ENCODE data around the gene BARHL2. TPM values are rescaled to one million over a fixed set of nuclear protein-coding genes. Genes with fewer than 3 reads are reported as not detected.

Gene BARHL2
- total RNA-seq, 4 donors from 2014 or later: not detected

GRCh38 chr1:90717665-90718410 is 736 bp upstream of the BARHL2 start:
- peaks cover 0 to 13% of the 10 kb centered on the region in 2 donors for H3K4me1 ChIP-seq
- H3K36me3 ChIP-seq: no peaks in the 10 kb centered on the region
- no peak overlapping the region for H3K27ac ChIP-seq
- no peak for DNase-seq
- intact Hi-C loops (cut with DNase I; ENCODE audit: low total_unique reads): no loop called here
- H3K4me3 ChIP-seq: no peak overlapping the region
- TF ChIP-seq POLR2A (IDR thresholded peaks at IDR 0.05) (no peak), CTCF (IDR thresholded peaks at IDR 0.05) (no peak)
- H3K9me3 ChIP-seq: no peaks in the 10 kb centered on the region
- H3K27me3 ChIP-seq: peaks cover 19 to 93% of the 10 kb centered on the region in 2 donors

- peaks cover 0 to 13% of the 10 kb centered on the region in 2 donors for H3K4me1 ChIP-seq
- H3K4me3 ChIP-seq: no peak overlapping the region
- DNase-seq: no peak
- H3K9me3 ChIP-seq: no peaks in the 10 kb centered on the region
- no peak for TF ChIP-seq CTCF (IDR thresholded peaks at IDR 0.05)
- no peak for TF ChIP-seq POLR2A (IDR thresholded peaks at IDR 0.05)
- H3K36me3 ChIP-seq: no peaks in the 10 kb centered on the region
- H3K27ac ChIP-seq: no peak overlapping the region
- H3K27me3 ChIP-seq: peaks cover 20 to 92% of the 10 kb centered on the region in 2 donors
- intact Hi-C loops (cut with DNase I; ENCODE audit: low total_unique reads): no loop called here
Measured at GRCh38 chr1:90717356-90717664, 208 bp upstream of the BARHL2 start.

GRCh38 chr1:90716243-90716551 is 905 bp downstream of the BARHL2 start:
- DNase-seq: no peak
- Histone ChIP-seq H3K4me3 (no peak overlapping the region), H3K27me3 (peaks cover 24 to 92% of the 10 kb centered on the region in 2 donors), H3K27ac (no peak overlapping the region), H3K9me3 (no peaks in the 10 kb centered on the region), H3K36me3 (no peaks in the 10 kb centered on the region), H3K4me1 (peaks cover 0 to 13% of the 10 kb centered on the region in 2 donors)
- intact Hi-C loops (cut with DNase I; ENCODE audit: low total_unique reads): no loop called here
- TF ChIP-seq CTCF (IDR thresholded peaks at IDR 0.05) (no peak), POLR2A (IDR thresholded peaks at IDR 0.05) (no peak)

GRCh38 chr1:90715309-90715708 is 1.8 kb downstream of the BARHL2 start:
- TF ChIP-seq POLR2A (IDR thresholded peaks at IDR 0.05) (no peak), CTCF (IDR thresholded peaks at IDR 0.05) (no peak)
- Histone ChIP-seq H3K4me1 (peaks cover 0 to 13% of the 10 kb centered on the region in 2 donors), H3K36me3 (no peaks in the 10 kb centered on the region), H3K27ac (no peak overlapping the region), H3K9me3 (no peaks in the 10 kb centered on the region), H3K4me3 (no peak overlapping the region), H3K27me3 (peaks cover 24 to 90% of the 10 kb centered on the region in 2 donors)
- no peak for DNase-seq
- intact Hi-C loops (cut with DNase I; ENCODE audit: low total_unique reads): no loop called here

- no peak overlapping the region for H3K4me3 ChIP-seq
- peaks cover 24 to 90% of the 10 kb centered on the region in 2 donors for H3K27me3 ChIP-seq
- DNase-seq: no peak
- H3K36me3 ChIP-seq: no peaks in the 10 kb centered on the region
- H3K4me1 ChIP-seq: peaks cover 0 to 13% of the 10 kb centered on the region in 2 donors
- no peak overlapping the region for H3K27ac ChIP-seq
- H3K9me3 ChIP-seq: no peaks in the 10 kb centered on the region
- intact Hi-C loops (cut with DNase I; ENCODE audit: low total_unique reads): no loop called here
- TF ChIP-seq CTCF (IDR thresholded peaks at IDR 0.05): no peak
- TF ChIP-seq POLR2A (IDR thresholded peaks at IDR 0.05): no peak
Measured at GRCh38 chr1:90714521-90714951, 2.6 kb downstream of the BARHL2 start.

Data from uterus (tissue), 4 donors.